ENCODE results near the gene LCOR. TPM values are rescaled to one million over a fixed set of nuclear protein-coding genes. Genes with fewer than 3 reads are reported as not detected.

LCOR gene
- total and polyA plus RNA-seq, 9 of the 15 experiments (the other 6 are each of a cell fraction or from before 2014, with no cell fraction given): 3.6 to 25.2 (median 14.4) TPM

DNA sequence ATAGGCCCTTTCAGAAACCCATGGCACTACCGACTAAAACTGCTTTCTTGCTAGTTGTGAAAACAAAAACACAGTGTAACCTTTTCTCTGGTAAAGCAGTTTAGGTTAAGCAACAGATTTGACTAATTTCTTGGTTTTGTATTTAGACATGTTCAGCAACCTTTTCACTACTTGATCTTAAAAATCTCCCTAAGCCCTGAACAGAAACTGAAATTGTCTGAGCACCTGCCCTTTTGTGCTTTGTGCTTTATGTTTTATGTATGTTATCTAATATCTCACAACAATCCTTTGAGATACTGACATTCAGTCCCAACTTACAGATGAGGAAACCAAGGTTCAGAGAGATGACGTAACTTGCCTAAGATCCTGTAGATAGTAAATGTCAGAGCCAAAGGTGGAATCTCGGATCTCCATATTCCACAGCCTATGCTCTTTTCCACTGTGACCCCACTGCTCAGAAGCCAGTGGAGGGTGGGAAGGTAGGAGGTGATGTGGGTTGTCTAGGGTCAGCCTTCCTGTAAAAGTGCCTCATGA is 146.6 kb downstream of the LCOR start:
- H3K9ac ChIP-seq (ENCODE audit: insufficient read depth in 1 of 2, low read depth in 2 of 2, low read length in 2 of 2): no peak overlapping the region
- 70% methylated on average over 3 of the region's 3 CpGs for WGBS (ENCODE audit: insufficient coverage, low coverage, missing lambda C conversion rate)
- POLR2A ChIA-PET: no interaction called here

More for the DNA sequence above, 146.6 kb downstream of the LCOR start:
- H2AFZ ChIP-seq (ENCODE audit: low read depth, low read length): no peak overlapping the region
- no peaks in the 10 kb centered on the region; a peak in 2 of 5 replicates for H3K4me1 ChIP-seq (replicated peaks in 1 of 2; ENCODE audit: control insufficient read depth in 2 of 2, insufficient read depth in 2 of 2, low read length in 2 of 2)
- no peaks in the 10 kb centered on the region for H3K9me1 ChIP-seq (ENCODE audit: control insufficient read depth, insufficient read depth, low read length)
- no peaks in the 10 kb centered on the region for H3K27me3 ChIP-seq (ENCODE audit: control insufficient read depth in 2 of 2, insufficient read depth in 2 of 2, low read length in 2 of 2)
- no peak overlapping the region for H3K27ac ChIP-seq (ENCODE audit: extremely low read depth, low read depth, low read length)
- CTCF ChIA-PET (ENCODE audit: low intra/inter-chr PET ratio): no interaction called here
- H3K79me2 ChIP-seq (ENCODE audit: control insufficient read depth, insufficient read depth, low read length): no peaks in the 10 kb centered on the region
- H3K4me2 ChIP-seq (ENCODE audit: insufficient read depth, low read length): no peak overlapping the region
- peaks cover 15% of the 10 kb centered on the region; the same call in 2 of the 3 replicates for H3K36me3 ChIP-seq (ENCODE audit: control insufficient read depth, insufficient read depth, low read length)
- H3K4me3 ChIP-seq: no peak overlapping the region
- no peak for ATAC-seq
- BruUV-seq (replicated peaks): no TSS peak
- no peak for TF ChIP-seq NR2C2 (CRISPR knock-in tag; IDR thresholded peaks at IDR 0.05)
- no peak for TF ChIP-seq NR2C2 (tag; IDR thresholded peaks at IDR 0.05)
- no peak for TF ChIP-seq ZNF408 (CRISPR knock-in tag; IDR thresholded peaks at IDR 0.05; ENCODE audit: low read depth)
- TF ChIP-seq ZSCAN32 (CRISPR knock-in tag; IDR thresholded peaks at IDR 0.05): no peak
- no peak for TF ChIP-seq MTA2 (IDR thresholded peaks at IDR 0.05; ENCODE audit: low read depth)
- no peak for TF ChIP-seq SMC3 (conservative IDR thresholded peaks at IDR 0.05; ENCODE audit: insufficient read depth, low read depth, low read length)
- no peak for TF ChIP-seq ATF1 (CRISPR knock-in tag; IDR thresholded peaks at IDR 0.05)
- TF ChIP-seq ATF1 (tag; IDR thresholded peaks at IDR 0.05): no peak
- TF ChIP-seq, protein P1, sequence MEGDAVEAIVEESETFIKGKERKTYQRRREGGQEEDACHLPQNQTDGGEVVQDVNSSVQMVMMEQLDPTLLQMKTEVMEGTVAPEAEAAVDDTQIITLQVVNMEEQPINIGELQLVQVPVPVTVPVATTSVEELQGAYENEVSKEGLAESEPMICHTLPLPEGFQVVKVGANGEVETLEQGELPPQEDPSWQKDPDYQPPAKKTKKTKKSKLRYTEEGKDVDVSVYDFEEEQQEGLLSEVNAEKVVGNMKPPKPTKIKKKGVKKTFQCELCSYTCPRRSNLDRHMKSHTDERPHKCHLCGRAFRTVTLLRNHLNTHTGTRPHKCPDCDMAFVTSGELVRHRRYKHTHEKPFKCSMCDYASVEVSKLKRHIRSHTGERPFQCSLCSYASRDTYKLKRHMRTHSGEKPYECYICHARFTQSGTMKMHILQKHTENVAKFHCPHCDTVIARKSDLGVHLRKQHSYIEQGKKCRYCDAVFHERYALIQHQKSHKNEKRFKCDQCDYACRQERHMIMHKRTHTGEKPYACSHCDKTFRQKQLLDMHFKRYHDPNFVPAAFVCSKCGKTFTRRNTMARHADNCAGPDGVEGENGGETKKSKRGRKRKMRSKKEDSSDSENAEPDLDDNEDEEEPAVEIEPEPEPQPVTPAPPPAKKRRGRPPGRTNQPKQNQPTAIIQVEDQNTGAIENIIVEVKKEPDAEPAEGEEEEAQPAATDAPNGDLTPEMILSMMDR (IDR thresholded peaks at IDR 0.05 in 2 of 3, conservative IDR thresholded peaks at IDR 0.05 in 1 of 3; ENCODE audit: insufficient read depth in 2 of 3, low read depth in 1 of 3, low read length in 3 of 3): no peak
- no peak for TF ChIP-seq ZNF232 (CRISPR knock-in tag; IDR thresholded peaks at IDR 0.05)
- no peak for TF ChIP-seq ZNF347 (CRISPR knock-in tag; IDR thresholded peaks at IDR 0.05; ENCODE audit: low read depth)
- TF ChIP-seq ZNF551 (CRISPR knock-in tag; IDR thresholded peaks at IDR 0.05): no peak
- no peak for TF ChIP-seq ADNP (tag; IDR thresholded peaks at IDR 0.05)
- no peak for TF ChIP-seq SETDB1 (IDR thresholded peaks at IDR 0.05; ENCODE audit: low read length)
- TF ChIP-seq, protein P2, sequence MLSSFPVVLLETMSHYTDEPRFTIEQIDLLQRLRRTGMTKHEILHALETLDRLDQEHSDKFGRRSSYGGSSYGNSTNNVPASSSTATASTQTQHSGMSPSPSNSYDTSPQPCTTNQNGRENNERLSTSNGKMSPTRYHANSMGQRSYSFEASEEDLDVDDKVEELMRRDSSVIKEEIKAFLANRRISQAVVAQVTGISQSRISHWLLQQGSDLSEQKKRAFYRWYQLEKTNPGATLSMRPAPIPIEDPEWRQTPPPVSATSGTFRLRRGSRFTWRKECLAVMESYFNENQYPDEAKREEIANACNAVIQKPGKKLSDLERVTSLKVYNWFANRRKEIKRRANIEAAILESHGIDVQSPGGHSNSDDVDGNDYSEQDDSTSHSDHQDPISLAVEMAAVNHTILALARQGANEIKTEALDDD (IDR thresholded peaks at IDR 0.05): no peak
- TF ChIP-seq, protein P3, sequence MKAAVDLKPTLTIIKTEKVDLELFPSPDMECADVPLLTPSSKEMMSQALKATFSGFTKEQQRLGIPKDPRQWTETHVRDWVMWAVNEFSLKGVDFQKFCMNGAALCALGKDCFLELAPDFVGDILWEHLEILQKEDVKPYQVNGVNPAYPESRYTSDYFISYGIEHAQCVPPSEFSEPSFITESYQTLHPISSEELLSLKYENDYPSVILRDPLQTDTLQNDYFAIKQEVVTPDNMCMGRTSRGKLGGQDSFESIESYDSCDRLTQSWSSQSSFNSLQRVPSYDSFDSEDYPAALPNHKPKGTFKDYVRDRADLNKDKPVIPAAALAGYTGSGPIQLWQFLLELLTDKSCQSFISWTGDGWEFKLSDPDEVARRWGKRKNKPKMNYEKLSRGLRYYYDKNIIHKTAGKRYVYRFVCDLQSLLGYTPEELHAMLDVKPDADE (conservative IDR thresholded peaks at IDR 0.05; ENCODE audit: control insufficient read depth, low read depth, low read length): no peak
- TF ChIP-seq ZNF707 (CRISPR knock-in tag; conservative IDR thresholded peaks at IDR 0.05): no peak
- TF ChIP-seq HIVEP1 (CRISPR knock-in tag; IDR thresholded peaks at IDR 0.05): no peak
- TF ChIP-seq, protein P4, sequence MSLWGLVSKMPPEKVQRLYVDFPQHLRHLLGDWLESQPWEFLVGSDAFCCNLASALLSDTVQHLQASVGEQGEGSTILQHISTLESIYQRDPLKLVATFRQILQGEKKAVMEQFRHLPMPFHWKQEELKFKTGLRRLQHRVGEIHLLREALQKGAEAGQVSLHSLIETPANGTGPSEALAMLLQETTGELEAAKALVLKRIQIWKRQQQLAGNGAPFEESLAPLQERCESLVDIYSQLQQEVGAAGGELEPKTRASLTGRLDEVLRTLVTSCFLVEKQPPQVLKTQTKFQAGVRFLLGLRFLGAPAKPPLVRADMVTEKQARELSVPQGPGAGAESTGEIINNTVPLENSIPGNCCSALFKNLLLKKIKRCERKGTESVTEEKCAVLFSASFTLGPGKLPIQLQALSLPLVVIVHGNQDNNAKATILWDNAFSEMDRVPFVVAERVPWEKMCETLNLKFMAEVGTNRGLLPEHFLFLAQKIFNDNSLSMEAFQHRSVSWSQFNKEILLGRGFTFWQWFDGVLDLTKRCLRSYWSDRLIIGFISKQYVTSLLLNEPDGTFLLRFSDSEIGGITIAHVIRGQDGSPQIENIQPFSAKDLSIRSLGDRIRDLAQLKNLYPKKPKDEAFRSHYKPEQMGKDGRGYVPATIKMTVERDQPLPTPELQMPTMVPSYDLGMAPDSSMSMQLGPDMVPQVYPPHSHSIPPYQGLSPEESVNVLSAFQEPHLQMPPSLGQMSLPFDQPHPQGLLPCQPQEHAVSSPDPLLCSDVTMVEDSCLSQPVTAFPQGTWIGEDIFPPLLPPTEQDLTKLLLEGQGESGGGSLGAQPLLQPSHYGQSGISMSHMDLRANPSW (CRISPR knock-in tag; IDR thresholded peaks at IDR 0.05): no peak
- no peaks in the 10 kb centered on the region for H3K9me3 ChIP-seq (replicated peaks; ENCODE audit: control insufficient read depth, insufficient read depth, low read depth, low read length)
- intact Hi-C loops (cut with micrococcal nuclease) (no loop called here), in situ Hi-C loops (cut with MboI) (no loop called here)
- no peak for FAIRE-seq
- no peaks in the 10 kb centered on the region for H4K20me1 ChIP-seq (replicated peaks; ENCODE audit: control insufficient read depth, insufficient read depth, low read length)
- no peak for DNase-seq (ENCODE audit: extremely low read depth in 1 of 4, low spot score in 3 of 4)
